Activated CD4-positive, alpha-beta T cell treated with anti-CD3 and anti-CD28 coated beads for 36 hours (primary cell): ENCODE data around the gene TMEM51. TPM values are rescaled to one million over a fixed set of nuclear protein-coding genes. Genes with fewer than 3 reads are reported as not detected.

Experiments
- ATAC-seq: fragments of 200-7000 bp; cut with Tn5 transposase; one replicate; pipeline ENCODE4 v1.10.0; 2021; ENCODE audit warnings: mild to moderate bottlenecking, moderate library complexity
- CTCF ChIA-PET: fragments of 350-600 bp; sonication (Branson Sonifier 250); formaldehyde crosslinking; loops from one replicate; lab custom pipeline; 2021; ENCODE audit warnings: antibody characterized with exemption; lab: Charles Lee
- POLR2A ChIA-PET: fragments of 350-600 bp; sonication (Branson Sonifier 250); formaldehyde crosslinking; loops from one replicate; lab custom pipeline; 2021; ENCODE audit warnings: antibody characterized with exemption, inconsistent platforms; lab: Charles Lee
- DNase-seq: peaks from one replicate; pipeline ENCODE4 v3.0.0-alpha.2; 2020
- H3K27ac Mint-ChIP-seq: one replicate; pipeline ENCODE4 v1.8.0; 2021; ENCODE audit warnings: mixed read lengths
- H3K27me3 Mint-ChIP-seq: one replicate; pipeline ENCODE4 v1.8.0; 2021; ENCODE audit warnings: mixed read lengths
- H3K36me3 Mint-ChIP-seq: one replicate; pipeline ENCODE4 v1.8.0; 2021; ENCODE audit warnings: low read depth, mixed read lengths
- H3K4me1 Mint-ChIP-seq: one replicate; pipeline ENCODE4 v1.8.0; 2021; ENCODE audit warnings: mixed read lengths
- H3K4me3 Mint-ChIP-seq: one replicate; pipeline ENCODE4 v1.8.0; 2021; ENCODE audit warnings: mild to moderate bottlenecking, moderate library complexity, mixed read lengths
- H3K9me3 Mint-ChIP-seq: one replicate; pipeline ENCODE4 v1.8.0; 2021; ENCODE audit warnings: low read depth, mixed read lengths
- intact Hi-C, 2 experiments: fragments of 100-400 bp; cut with DNase I in 1 of 2; cut with micrococcal nuclease in 1 of 2; formaldehyde crosslinking; loops; one replicate each; pipeline versions ENCODE4 v1.14.2 to v1.15.1; 2022 to 2024; cut with DNase I, micrococcal nuclease
- total RNA-seq, 2 experiments: library from RNA; stranded (reverse); gene quantifications; one replicate each; pipeline ENCODE4 v1.2.3, GENCODE V29; 2021

Gene TMEM51
- total RNA-seq, 2 experiments from 2014 or later, result 0.11 TPM; not detected in 1

- CTCF ChIA-PET, result no interaction called here
- no peak overlapping the region for H3K4me3 Mint-ChIP-seq
- POLR2A ChIA-PET, result no interaction called here
These were observed 37.8 kb upstream of the TMEM51 start for GRCh38 chr1:15115542-15116330.

GRCh38 chr1:15116966-15117365 is 36.6 kb upstream of the TMEM51 start:
- Mint-ChIP-seq H3K36me3 (no peaks in the 10 kb centered on the region), H3K9me3 (no peaks in the 10 kb centered on the region), H3K4me3 (no peak overlapping the region), H3K4me1 (peaks cover 5% of the 10 kb centered on the region), H3K27me3 (peaks cover 2% of the 10 kb centered on the region), H3K27ac (no peak overlapping the region)
- intact Hi-C loops, result no loop called here
- POLR2A ChIA-PET, result no interaction called here
- CTCF ChIA-PET, result interaction anchor here (0.6 kb wide), 1 partner anchor 12 kb away, joined by 3 read pairs; no protein-coding TSS in a partner anchor
- DNase-seq (no peak), ATAC-seq (no peak)

More at GRCh38 chr1:15115542-15116330, 37.8 kb upstream of the TMEM51 start:
- Mint-ChIP-seq H3K27me3 (peaks cover 2% of the 10 kb centered on the region), H3K36me3 (no peaks in the 10 kb centered on the region), H3K27ac (no peak overlapping the region), H3K4me1 (peaks cover 6% of the 10 kb centered on the region), H3K9me3 (no peaks in the 10 kb centered on the region)
- intact Hi-C loops, result no loop called here
- ATAC-seq (no peak), DNase-seq (no peak)

DNA sequence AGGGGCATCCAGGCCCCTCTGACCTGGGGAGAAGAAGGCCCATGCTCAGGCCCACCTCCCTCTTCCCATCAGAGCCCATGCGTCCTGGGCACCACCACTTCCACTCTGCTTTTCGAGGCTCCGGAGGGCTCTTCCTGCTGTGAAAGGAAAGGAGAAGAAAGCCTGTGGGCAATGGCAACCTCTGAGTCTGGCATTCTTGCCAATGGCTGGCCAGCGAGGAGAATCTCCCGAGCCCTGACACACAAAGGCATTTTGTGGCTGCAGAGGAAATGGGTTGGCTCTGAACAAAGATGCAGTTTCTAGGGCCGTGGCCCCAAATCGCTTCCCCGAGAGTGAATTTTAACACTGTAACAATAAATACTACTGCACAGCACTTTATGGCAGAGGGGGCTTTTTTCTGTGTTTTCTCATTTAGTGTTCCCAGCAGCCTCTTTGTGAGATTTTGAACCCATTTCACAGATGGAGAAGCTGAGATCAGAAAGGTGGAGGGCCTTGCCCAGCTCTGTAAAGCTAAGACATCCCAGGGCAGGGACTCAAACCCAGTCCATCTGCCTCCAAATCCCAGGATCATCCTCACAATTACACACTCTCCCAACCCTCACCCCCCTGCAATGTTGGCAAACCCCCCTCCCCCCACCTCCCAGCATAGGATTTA is 35.7 kb upstream of the TMEM51 start:
- ChIA-PET POLR2A (no interaction called here), CTCF (no interaction called here)
- H3K27ac Mint-ChIP-seq, result no peak overlapping the region
- DNase-seq (no peak), ATAC-seq (no peak)
- intact Hi-C loops, result no loop called here
- H3K4me1 Mint-ChIP-seq, result no peaks in the 10 kb centered on the region
- peaks cover 1% of the 10 kb centered on the region for H3K27me3 Mint-ChIP-seq
- no peak overlapping the region for H3K4me3 Mint-ChIP-seq
- H3K9me3 Mint-ChIP-seq, result no peaks in the 10 kb centered on the region
- no peaks in the 10 kb centered on the region for H3K36me3 Mint-ChIP-seq

DNA sequence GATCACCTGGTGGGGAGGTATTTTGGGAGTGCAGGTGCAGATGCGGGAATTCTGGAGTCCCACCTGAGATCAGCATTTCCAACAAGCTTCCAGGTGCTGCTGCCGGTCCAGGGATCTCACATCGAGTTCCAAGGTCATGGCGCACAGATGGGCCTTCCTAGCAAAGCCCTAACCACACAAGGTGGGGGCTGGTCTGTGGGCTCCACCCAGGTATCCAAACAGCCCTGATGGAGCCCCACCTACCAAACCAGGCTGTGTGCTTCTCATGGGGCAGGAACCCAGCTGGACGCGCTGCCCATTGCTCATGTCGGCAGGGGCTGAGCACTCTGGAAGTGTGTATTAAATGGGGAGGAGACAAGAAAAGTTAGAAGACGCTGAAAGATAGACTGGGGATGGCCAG is 35.0 kb upstream of the TMEM51 start:
- Mint-ChIP-seq H3K4me1 (no peaks in the 10 kb centered on the region), H3K36me3 (no peaks in the 10 kb centered on the region), H3K27ac (no peak overlapping the region), H3K4me3 (no peak overlapping the region), H3K27me3 (no peaks in the 10 kb centered on the region), H3K9me3 (no peaks in the 10 kb centered on the region)
- ATAC-seq, result no peak
- intact Hi-C loops, result no loop called here
- CTCF ChIA-PET, result interaction anchor here (1.1 kb wide), 1 partner anchor 10 kb away, joined by 3 read pairs; no protein-coding TSS in a partner anchor
- DNase-seq, result no peak
- POLR2A ChIA-PET, result no interaction called here

- ChIA-PET POLR2A (no interaction called here), CTCF (no interaction called here)
- Mint-ChIP-seq H3K4me1 (no peaks in the 10 kb centered on the region), H3K4me3 (no peak overlapping the region), H3K36me3 (no peaks in the 10 kb centered on the region), H3K27me3 (no peaks in the 10 kb centered on the region), H3K9me3 (no peaks in the 10 kb centered on the region), H3K27ac (no peak overlapping the region)
- intact Hi-C loops, result loop anchor here in 1 of 2 experiments (10.0 kb wide), 1 partner anchor 314 kb away; the partner anchor contains the start of gene CTRC
- ATAC-seq, result no peak
- no peak for DNase-seq
These were observed 33.1 kb upstream of the TMEM51 start for GRCh38 chr1:15120251-15120945.

DNA sequence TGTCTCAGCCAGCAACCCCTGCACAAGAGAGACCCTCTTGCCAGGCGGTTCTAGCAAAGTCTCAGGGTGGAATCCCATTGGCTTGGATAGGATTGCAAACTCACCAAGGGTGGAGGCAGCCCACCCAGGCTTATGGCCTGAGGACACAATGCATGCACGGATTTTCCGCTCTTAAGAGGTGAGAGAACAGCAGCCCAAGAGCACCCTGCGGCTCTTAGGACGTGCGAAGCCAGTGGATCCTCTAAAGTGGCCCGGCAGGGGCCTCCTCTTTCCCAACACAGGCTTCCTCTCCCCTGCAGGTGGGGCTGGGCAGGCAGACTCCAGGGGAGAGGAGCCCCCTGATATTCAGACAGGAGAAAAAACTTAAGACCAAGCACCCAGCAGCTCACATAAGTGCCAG is 31.2 kb upstream of the TMEM51 start:
- Mint-ChIP-seq H3K4me3 (no peak overlapping the region), H3K27me3 (no peaks in the 10 kb centered on the region), H3K4me1 (no peaks in the 10 kb centered on the region), H3K36me3 (no peaks in the 10 kb centered on the region), H3K9me3 (no peaks in the 10 kb centered on the region), H3K27ac (no peak overlapping the region)
- ATAC-seq (no peak), DNase-seq (no peak)
- ChIA-PET POLR2A (no interaction called here), CTCF (no interaction called here)
- intact Hi-C loops, result loop anchor here in 1 of 2 experiments (10.0 kb wide), 1 partner anchor 312 kb away; the partner anchor contains the start of gene CTRC

DNA sequence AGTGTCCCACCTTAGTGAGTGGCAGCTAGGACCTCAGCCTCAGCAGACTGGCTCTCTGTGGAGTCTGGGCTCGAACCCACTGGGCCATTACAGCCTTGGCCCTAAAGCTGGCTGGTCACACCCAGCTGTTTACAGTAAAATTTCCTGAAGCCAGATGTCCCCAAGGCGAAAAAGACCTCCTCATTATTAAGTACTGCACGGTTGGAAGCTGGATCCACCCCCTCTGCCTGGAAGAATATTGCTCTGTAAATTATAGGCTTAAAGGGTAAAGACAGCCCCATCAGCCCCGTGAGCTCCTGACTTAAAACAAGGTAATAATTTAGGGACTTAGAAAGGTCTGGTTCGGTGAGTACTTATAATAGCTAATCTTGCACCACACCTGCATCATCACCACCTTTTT is 30.3 kb upstream of the TMEM51 start:
- Mint-ChIP-seq H3K27me3 (no peaks in the 10 kb centered on the region), H3K36me3 (no peaks in the 10 kb centered on the region), H3K9me3 (no peaks in the 10 kb centered on the region), H3K27ac (no peak overlapping the region), H3K4me3 (no peak overlapping the region), H3K4me1 (no peaks in the 10 kb centered on the region)
- DNase-seq, result no peak
- ATAC-seq, result no peak
- ChIA-PET POLR2A (no interaction called here), CTCF (interaction anchor here (0.6 to 1.0 kb wide), 4 partner anchors 32 to 294 kb away, joined by 3 to 5 read pairs (median 3); no protein-coding TSS in a partner anchor)
- intact Hi-C loops, result loop anchor here in 1 of 2 experiments (10.0 kb wide), 1 partner anchor 312 kb away; the partner anchor contains the start of gene CTRC

GRCh38 chr1:15123925-15124324 is 29.6 kb upstream of the TMEM51 start:
- Mint-ChIP-seq H3K9me3 (no peaks in the 10 kb centered on the region), H3K36me3 (no peaks in the 10 kb centered on the region), H3K4me3 (no peak overlapping the region), H3K27me3 (no peaks in the 10 kb centered on the region), H3K4me1 (no peaks in the 10 kb centered on the region), H3K27ac (no peak overlapping the region)
- POLR2A ChIA-PET, result no interaction called here
- ATAC-seq, result no peak
- intact Hi-C loops, result loop anchor here in 1 of 2 experiments (10.0 kb wide), 1 partner anchor 311 kb away; the partner anchor contains the start of gene CTRC
- DNase-seq, result no peak
- CTCF ChIA-PET, result interaction anchor here (0.7 to 1.0 kb wide), 3 partner anchors 32 to 185 kb away, joined by 3 to 5 read pairs (median 3); no protein-coding TSS in a partner anchor

GRCh38 chr1:15124362-15125100 is 29.0 kb upstream of the TMEM51 start:
- no peak overlapping the region for H3K4me3 Mint-ChIP-seq
- intact Hi-C loops, result loop anchor here in 1 of 2 experiments (10.0 kb wide), 1 partner anchor 310 kb away; the partner anchor contains the start of gene CTRC
- ChIA-PET CTCF (interaction anchor here (1.0 kb wide), 1 partner anchor 214 kb away, joined by 4 read pairs; no protein-coding TSS in a partner anchor), POLR2A (no interaction called here)
- H3K36me3 Mint-ChIP-seq, result no peaks in the 10 kb centered on the region
- ATAC-seq (no peak), DNase-seq (no peak)
- H3K27ac Mint-ChIP-seq, result no peak overlapping the region
- no peaks in the 10 kb centered on the region for H3K4me1 Mint-ChIP-seq
- no peaks in the 10 kb centered on the region for H3K9me3 Mint-ChIP-seq
- no peaks in the 10 kb centered on the region for H3K27me3 Mint-ChIP-seq

DNA sequence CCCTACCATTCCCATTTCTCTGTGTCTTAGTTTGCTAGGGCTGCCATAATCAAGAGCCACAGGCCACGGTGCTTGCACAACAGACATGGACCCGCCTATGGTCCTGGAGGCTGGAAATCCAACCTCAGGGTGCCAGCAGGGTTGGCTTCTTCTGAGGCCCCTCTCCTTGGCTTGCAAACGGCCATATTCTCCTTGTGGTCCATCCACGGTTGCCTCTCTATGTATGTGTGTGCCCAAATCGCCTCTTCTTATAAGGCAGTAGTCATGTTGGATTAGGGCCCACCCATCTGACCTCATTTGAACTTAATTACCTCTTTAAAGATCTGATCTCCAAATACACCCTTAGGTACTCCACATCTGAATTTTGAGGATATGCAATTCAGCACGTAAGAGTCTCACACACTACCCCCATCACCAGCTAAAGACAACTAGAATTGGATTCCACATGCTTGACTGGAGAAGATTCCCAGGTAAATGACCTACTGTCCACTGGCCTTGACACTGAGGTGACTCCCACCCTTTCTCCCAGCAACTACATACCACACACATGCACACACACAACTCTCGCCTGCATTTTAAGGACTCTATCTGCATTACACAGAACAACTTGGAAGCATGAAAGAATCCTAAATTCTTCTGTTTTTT is 28.3 kb upstream of the TMEM51 start:
- Mint-ChIP-seq H3K4me1 (no peaks in the 10 kb centered on the region), H3K36me3 (no peaks in the 10 kb centered on the region), H3K27me3 (no peaks in the 10 kb centered on the region), H3K4me3 (no peak overlapping the region), H3K27ac (no peak overlapping the region), H3K9me3 (no peaks in the 10 kb centered on the region)
- intact Hi-C loops, result loop anchor here in 1 of 2 experiments (10.0 kb wide), 1 partner anchor 310 kb away; the partner anchor contains the start of gene CTRC
- DNase-seq (no peak), ATAC-seq (no peak)
- ChIA-PET POLR2A (no interaction called here), CTCF (interaction anchor here (1.0 to 1.1 kb wide), 2 partner anchors 147 to 214 kb away, joined by 4 read pairs; no protein-coding TSS in a partner anchor)
